ENCODE measurements around the gene OTUD4. TPM values are rescaled to one million over a fixed set of nuclear protein-coding genes. Genes with fewer than 3 reads are reported as not detected.

The OTUD4 gene
- total and polyA plus RNA-seq, 9 of the 15 experiments (the other 6 are each of a cell fraction or from before 2014, with no cell fraction given) = 4.2 to 29.0 (median 24.8) TPM

GRCh38 chr4:145219090-145219489, 38.7 kb upstream of the OTUD4 start:
- H3K4me3 ChIP-seq = no peak overlapping the region
- ChIA-PET CTCF (ENCODE audit: low intra/inter-chr PET ratio) (no interaction called here), POLR2A (no interaction called here)
- H3K36me3 ChIP-seq (ENCODE audit: control insufficient read depth, insufficient read depth, low read length) = no peaks in the 10 kb centered on the region
- H3K9me3 ChIP-seq (replicated peaks; ENCODE audit: control insufficient read depth, insufficient read depth, low read depth, low read length) = no peaks in the 10 kb centered on the region
- in situ Hi-C loops (cut with MboI) (no loop called here), intact Hi-C loops (cut with micrococcal nuclease) (no loop called here)
- ATAC-seq (no peak), DNase-seq (ENCODE audit: extremely low read depth in 1 of 4, low spot score in 3 of 4) (no peak), FAIRE-seq (no peak)
- no peak overlapping the region for H3K27ac ChIP-seq (ENCODE audit: extremely low read depth, low read depth, low read length)
- peaks cover 0 to 4% of the 10 kb centered on the region in 2 experiments; a peak in 2 of 5 replicates for H3K27me3 ChIP-seq (ENCODE audit: control insufficient read depth in 2 of 2, insufficient read depth in 2 of 2, low read length in 2 of 2)
- no peak overlapping the region for H3K9ac ChIP-seq (ENCODE audit: insufficient read depth in 1 of 2, low read depth in 2 of 2, low read length in 2 of 2)
- H3K9me1 ChIP-seq (ENCODE audit: control insufficient read depth, insufficient read depth, low read length) = no peaks in the 10 kb centered on the region
- 0% methylated on average over 2 of the region's 2 CpGs for WGBS (ENCODE audit: insufficient coverage, low coverage, missing lambda C conversion rate)
- TF ChIP-seq PHF8 (IDR thresholded peaks at IDR 0.05; ENCODE audit: borderline replicate concordance, low read length) = no peak
- no peak for TF ChIP-seq TOE1 (IDR thresholded peaks at IDR 0.05; ENCODE audit: borderline replicate concordance)
- TF ChIP-seq TOE1 (CRISPR knock-in tag; IDR thresholded peaks at IDR 0.05; ENCODE audit: borderline replicate concordance, low read depth) = no peak
- no peak for TF ChIP-seq DMBX1 (CRISPR knock-in tag; IDR thresholded peaks at IDR 0.05; ENCODE audit: borderline replicate concordance)
- TF ChIP-seq ILF3 (IDR thresholded peaks at IDR 0.05; ENCODE audit: borderline replicate concordance) = no peak
- TF ChIP-seq IRF2 (CRISPR knock-in tag; IDR thresholded peaks at IDR 0.05) = no peak
- TF ChIP-seq NFE2 (IDR thresholded peaks at IDR 0.05; ENCODE audit: low read depth) = no peak
- TF ChIP-seq ZBTB17 (CRISPR knock-in tag; IDR thresholded peaks at IDR 0.05) = no peak
- TF ChIP-seq POU5F1 (IDR thresholded peaks at IDR 0.05; ENCODE audit: borderline replicate concordance, low read depth, low read length, partially characterized antibody) = no peak
- no peak for TF ChIP-seq PTTG1 (tag; IDR thresholded peaks at IDR 0.05; ENCODE audit: low read depth)
- no peak for TF ChIP-seq ZNF224 (CRISPR knock-in tag; IDR thresholded peaks at IDR 0.05)
- TF ChIP-seq IFI16 (CRISPR knock-in tag; IDR thresholded peaks at IDR 0.05) = no peak
- TF ChIP-seq ZNF764 (CRISPR knock-in tag; IDR thresholded peaks at IDR 0.05; ENCODE audit: low read depth) = no peak
- no peak for TF ChIP-seq NFXL1 (CRISPR knock-in tag; IDR thresholded peaks at IDR 0.05)
- TF ChIP-seq ZNF134 (CRISPR knock-in tag; conservative IDR thresholded peaks at IDR 0.05) = no peak
- TF ChIP-seq HMG20B (CRISPR knock-in tag; IDR thresholded peaks at IDR 0.05) = no peak
- no peak for TF ChIP-seq BRD9 (IDR thresholded peaks at IDR 0.05; ENCODE audit: low read depth, partially characterized antibody)
- no peak for TF ChIP-seq TRIM24 (IDR thresholded peaks at IDR 0.05)
- no peak for TF ChIP-seq ZNF592 (IDR thresholded peaks at IDR 0.05)
- no peak for TF ChIP-seq KLF6 (CRISPR knock-in tag; IDR thresholded peaks at IDR 0.05; ENCODE audit: borderline replicate concordance)
- H3K4me2 ChIP-seq (ENCODE audit: insufficient read depth, low read length) = no peak overlapping the region
- no peaks in the 10 kb centered on the region for H3K4me1 ChIP-seq (replicated peaks in 1 of 2; ENCODE audit: control insufficient read depth in 2 of 2, insufficient read depth in 2 of 2, low read length in 2 of 2)
- BruUV-seq (replicated peaks) = no TSS peak
- no peak overlapping the region for H2AFZ ChIP-seq (ENCODE audit: low read depth, low read length)
- no peaks in the 10 kb centered on the region for H4K20me1 ChIP-seq (replicated peaks; ENCODE audit: control insufficient read depth, insufficient read depth, low read length)
- no peaks in the 10 kb centered on the region for H3K79me2 ChIP-seq (ENCODE audit: control insufficient read depth, insufficient read depth, low read length)

All from K562 (cell line).